ENCODE measurements around the gene TAOK3. TPM values are rescaled to one million over a fixed set of nuclear protein-coding genes. Genes with fewer than 3 reads are reported as not detected.

Gene TAOK3
- total and polyA plus RNA-seq, 10 of the 15 experiments (the other 5 are each of a cell fraction or from before 2014, with no cell fraction given), result 41.3 to 131 (median 57.8) TPM

DNA sequence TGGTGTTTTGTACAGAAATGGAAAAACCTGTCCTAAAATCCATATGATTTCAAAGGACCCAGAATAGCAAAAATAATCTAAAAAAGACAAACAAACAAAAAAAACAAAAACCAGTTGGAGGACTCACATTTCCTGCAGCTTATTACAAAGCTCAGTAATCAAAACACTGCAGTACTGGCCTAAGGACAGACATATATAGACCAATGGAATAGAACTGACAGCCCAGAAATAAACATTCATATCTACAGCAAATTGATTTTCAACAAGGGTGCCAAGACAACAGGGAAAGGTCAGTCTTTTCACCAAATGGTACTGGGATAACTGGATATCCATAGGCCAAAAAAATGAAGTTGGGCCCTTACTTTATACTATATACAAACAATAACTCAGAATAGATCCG is 55.0 kb downstream of the TAOK3 start (continued):
- TF ChIP-seq MLLT1 (IDR thresholded peaks at IDR 0.05), result no peak
- TF ChIP-seq YY1 (IDR thresholded peaks at IDR 0.05; ENCODE audit: low read depth, low read length), result no peak
- TF ChIP-seq DPF2 (IDR thresholded peaks at IDR 0.05), result no peak
- TF ChIP-seq STAT3 (IDR thresholded peaks at IDR 0.05; ENCODE audit: low read depth, low read length), result no peak
- no peak for TF ChIP-seq POLR2AphosphoS2 (IDR thresholded peaks at IDR 0.05; ENCODE audit: low read depth, low read length)
- TF ChIP-seq BCLAF1 (IDR thresholded peaks at IDR 0.05), result no peak
- no peak for TF ChIP-seq MTA2 (IDR thresholded peaks at IDR 0.05; ENCODE audit: low read depth)

- Histone ChIP-seq H3K4me2 (ENCODE audit: control insufficient read depth, insufficient read depth) (no peak overlapping the region), H3K9me3 (replicated peaks; ENCODE audit: control insufficient read depth, insufficient read depth, low read length) (peaks cover 3% of the 10 kb centered on the region; the same call in 2 of the 3 replicates), H4K20me1 (ENCODE audit: control insufficient read depth, insufficient read depth) (no peaks in the 10 kb centered on the region), H3K9ac (ENCODE audit: control insufficient read depth, insufficient read depth, low read length) (no peak overlapping the region), H3K4me1 (ENCODE audit: control insufficient read depth, insufficient read depth, low read length) (peaks cover 24% of the 10 kb centered on the region), H3K4me3 (no peak overlapping the region), H3K36me3 (ENCODE audit: control insufficient read depth in 2 of 2, insufficient read depth in 2 of 2, low read length in 1 of 2) (no peaks in the 10 kb centered on the region; a peak in 2 of 4 replicates), H3K27ac (ENCODE audit: control insufficient read depth, insufficient read depth) (no peak overlapping the region), H3K79me2 (ENCODE audit: control insufficient read depth, insufficient read depth, low read length) (peaks cover 56% of the 10 kb centered on the region), H3K27me3 (replicated peaks in 1 of 2; ENCODE audit: control insufficient read depth in 2 of 2, insufficient read depth in 2 of 2, low read length in 1 of 2) (no peaks in the 10 kb centered on the region), H2AFZ (ENCODE audit: control insufficient read depth, low read depth, low read length) (no peak overlapping the region)
- SMC1A ChIA-PET (ENCODE audit: uncharacterized antibody, unreplicated experiment), result interaction anchor here (1.0 to 8.1 kb wide), 7 partner anchors 16 to 111 kb away, joined by 3 to 70 read pairs (median 5); no protein-coding TSS in a partner anchor
- RAD21 ChIA-PET (ENCODE audit: unreplicated experiment), result interaction anchor here (0.7 to 2.3 kb wide), 3 partner anchors 15 to 42 kb away, joined by 3 to 14 read pairs (median 3); no protein-coding TSS in a partner anchor
- intact Hi-C loops (cut with micrococcal nuclease; ENCODE audit: unreplicated experiment), result no loop called here
- BruUV-seq (replicated peaks), result no TSS peak
- DNase-seq (ENCODE audit: low read depth, low spot score) (no peak), FAIRE-seq (no peak), ATAC-seq (no peak)
- POLR2A ChIA-PET, result interaction anchor here (0.6 to 1.8 kb wide), 4 partner anchors 13 to 60 kb away, joined by 3 to 7 read pairs (median 3); partner anchors contain the start of gene SUDS3
- CTCF ChIA-PET, result interaction anchor here (0.6 to 8.5 kb wide), 3 partner anchors 41 to 265 kb away, joined by 3 to 67 read pairs (median 7); partner anchors contain the start of gene SUDS3
- in situ Hi-C loops (cut with MboI), result no loop called here
- TF ChIP-seq CBX5 (IDR thresholded peaks at IDR 0.05; ENCODE audit: low read depth) (no peak), ETV6 (conservative IDR thresholded peaks at IDR 0.05 in 1 of 2, IDR thresholded peaks at IDR 0.05 in 1 of 2; ENCODE audit: borderline replicate concordance in 1 of 2, low read depth in 1 of 2) (no peak), PML (IDR thresholded peaks at IDR 0.05; ENCODE audit: low read length) (no peak), MAX (IDR thresholded peaks at IDR 0.05; ENCODE audit: low read depth, low read length) (no peak), CBFB (IDR thresholded peaks at IDR 0.05; ENCODE audit: low read depth) (no peak), CBX3 (IDR thresholded peaks at IDR 0.05; ENCODE audit: borderline replicate concordance, low read depth) (no peak), REST (IDR thresholded peaks at IDR 0.05; ENCODE audit: low read depth, low read length) (no peak), PAX5 (IDR thresholded peaks at IDR 0.05; ENCODE audit: borderline replicate concordance, low read depth, low read length) (no peak), PAX8 (IDR thresholded peaks at IDR 0.05) (no peak), FOXK2 (IDR thresholded peaks at IDR 0.05) (no peak)
These were observed 56.9 kb downstream of the TAOK3 start for GRCh38 chr12:118315821-118316220.
